Bronchial epithelial cell (primary cell): ENCODE measurements around the gene RIPOR2. TPM values are rescaled to one million over a fixed set of nuclear protein-coding genes. Genes with fewer than 3 reads are reported as not detected.

ENCODE experiments used
- DNase-seq: peaks from one replicate; pipeline ENCODE4 v3.0.0-alpha.2; 2010; ENCODE audit warnings: low read depth
- FAIRE-seq: peaks from 2 replicates; lab custom pipeline; 2011; peaks lifted over from hg19 to GRCh38; lab: Jason Lieb, UNC
- H3K27me3 ChIP-seq: 2 replicates; pipeline ENCODE4 v1.5.1; 2011; ENCODE audit warnings: low read length; ENCODE audit not compliant: control insufficient read depth, insufficient read depth
- H3K36me3 ChIP-seq: 2 replicates; pipeline ENCODE4 v1.5.1; 2011; ENCODE audit warnings: low read length; ENCODE audit not compliant: control insufficient read depth, insufficient read depth
- H3K4me3 ChIP-seq: 2 replicates; pipeline ENCODE4 v1.5.1; 2011; ENCODE audit warnings: mild to moderate bottlenecking, low read depth, low read length, control low read depth
- total RNA-seq: library from RNA; depleted of rRNA; stranded (reverse); fragments of >200 nt; gene quantifications from 2 replicates; pipeline ENCODE4 v1.2.1, GENCODE V29; 2014
- TF ChIP-seq, protein P1 (sequence below): IDR thresholded peaks from 2 replicates; pipeline ENCODE4 v1.5.1; 2011; ENCODE audit warnings: mild to moderate bottlenecking, moderate library complexity, low read length, control low read depth, inconsistent platforms; ENCODE audit not compliant: insufficient read depth, severe bottlenecking

RIPOR2 gene
- total RNA-seq, 1 donor from 2014 or later, result under 0.01 TPM

DNA sequence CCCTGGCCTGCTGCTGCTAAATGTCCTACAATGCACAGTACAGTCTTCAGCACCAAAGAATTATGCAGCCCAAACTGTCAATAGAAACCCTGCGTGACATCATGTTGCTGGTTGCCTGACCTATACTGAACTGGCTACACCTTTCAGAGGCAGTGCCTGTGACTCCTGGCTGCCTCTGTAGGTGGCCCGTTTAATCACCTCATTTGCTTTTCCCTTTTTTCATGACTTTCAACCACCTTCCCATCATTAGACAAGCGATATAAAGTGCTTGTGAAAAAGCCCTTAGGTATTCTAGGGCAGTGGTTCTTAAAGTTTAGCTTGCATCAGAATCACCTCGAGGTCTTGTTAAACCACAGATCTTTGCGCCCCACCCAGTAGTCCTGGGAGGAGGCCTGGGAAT lies 33.0 kb upstream of the RIPOR2 start:
- TF ChIP-seq, protein P1, sequence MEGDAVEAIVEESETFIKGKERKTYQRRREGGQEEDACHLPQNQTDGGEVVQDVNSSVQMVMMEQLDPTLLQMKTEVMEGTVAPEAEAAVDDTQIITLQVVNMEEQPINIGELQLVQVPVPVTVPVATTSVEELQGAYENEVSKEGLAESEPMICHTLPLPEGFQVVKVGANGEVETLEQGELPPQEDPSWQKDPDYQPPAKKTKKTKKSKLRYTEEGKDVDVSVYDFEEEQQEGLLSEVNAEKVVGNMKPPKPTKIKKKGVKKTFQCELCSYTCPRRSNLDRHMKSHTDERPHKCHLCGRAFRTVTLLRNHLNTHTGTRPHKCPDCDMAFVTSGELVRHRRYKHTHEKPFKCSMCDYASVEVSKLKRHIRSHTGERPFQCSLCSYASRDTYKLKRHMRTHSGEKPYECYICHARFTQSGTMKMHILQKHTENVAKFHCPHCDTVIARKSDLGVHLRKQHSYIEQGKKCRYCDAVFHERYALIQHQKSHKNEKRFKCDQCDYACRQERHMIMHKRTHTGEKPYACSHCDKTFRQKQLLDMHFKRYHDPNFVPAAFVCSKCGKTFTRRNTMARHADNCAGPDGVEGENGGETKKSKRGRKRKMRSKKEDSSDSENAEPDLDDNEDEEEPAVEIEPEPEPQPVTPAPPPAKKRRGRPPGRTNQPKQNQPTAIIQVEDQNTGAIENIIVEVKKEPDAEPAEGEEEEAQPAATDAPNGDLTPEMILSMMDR, result no peak
- Histone ChIP-seq H3K36me3 (no peaks in the 10 kb centered on the region), H3K4me3 (no peak overlapping the region), H3K27me3 (no peaks in the 10 kb centered on the region)
- DNase-seq, result no peak
- FAIRE-seq, result no peak

DNA sequence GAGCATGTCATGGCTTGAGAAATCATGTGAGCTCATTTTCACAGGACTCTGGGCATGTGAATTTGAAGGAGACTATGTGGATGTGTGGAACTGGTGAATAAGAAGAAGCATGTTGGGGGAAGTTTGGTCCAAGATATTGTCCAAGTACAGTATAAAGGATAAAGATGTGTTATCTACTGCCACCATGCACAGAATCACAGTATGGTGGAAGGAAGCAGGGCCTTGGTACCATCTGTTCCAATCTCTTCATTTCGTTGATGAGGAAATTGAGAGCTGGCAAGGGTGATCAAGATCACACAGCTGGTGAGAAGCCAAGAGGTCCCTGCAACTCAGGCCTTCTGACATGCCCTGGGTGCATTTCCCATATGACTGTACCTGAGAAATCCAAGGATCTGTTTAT lies 31.5 kb upstream of the RIPOR2 start:
- TF ChIP-seq, protein P1, result no peak
- FAIRE-seq (no peak), DNase-seq (peak; percentile 24)
- H3K4me3 ChIP-seq, result no peak overlapping the region
- no peaks in the 10 kb centered on the region for H3K36me3 ChIP-seq
- H3K27me3 ChIP-seq, result no peaks in the 10 kb centered on the region

DNA sequence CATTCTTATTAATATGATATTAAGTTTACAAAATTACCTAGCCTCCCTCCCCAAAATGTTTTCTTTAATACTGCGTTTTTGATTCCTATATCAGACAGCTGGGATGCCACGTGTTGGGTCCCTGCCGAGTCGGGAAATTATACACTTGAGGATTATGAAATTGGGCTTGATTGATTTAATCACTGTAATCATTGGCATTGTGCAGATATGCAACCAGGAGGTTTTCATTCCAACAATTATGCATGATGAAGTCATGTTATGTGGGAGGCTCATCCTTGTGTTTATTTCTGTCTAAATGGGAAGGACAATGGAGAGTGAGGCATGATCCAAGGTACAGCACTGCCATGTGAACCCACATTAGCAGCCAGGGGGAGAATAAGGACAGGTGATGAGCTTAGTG lies 30.6 kb upstream of the RIPOR2 start:
- TF ChIP-seq, protein P1, result no peak
- DNase-seq (no peak), FAIRE-seq (no peak)
- Histone ChIP-seq H3K4me3 (no peak overlapping the region), H3K36me3 (no peaks in the 10 kb centered on the region), H3K27me3 (no peaks in the 10 kb centered on the region)

DNA sequence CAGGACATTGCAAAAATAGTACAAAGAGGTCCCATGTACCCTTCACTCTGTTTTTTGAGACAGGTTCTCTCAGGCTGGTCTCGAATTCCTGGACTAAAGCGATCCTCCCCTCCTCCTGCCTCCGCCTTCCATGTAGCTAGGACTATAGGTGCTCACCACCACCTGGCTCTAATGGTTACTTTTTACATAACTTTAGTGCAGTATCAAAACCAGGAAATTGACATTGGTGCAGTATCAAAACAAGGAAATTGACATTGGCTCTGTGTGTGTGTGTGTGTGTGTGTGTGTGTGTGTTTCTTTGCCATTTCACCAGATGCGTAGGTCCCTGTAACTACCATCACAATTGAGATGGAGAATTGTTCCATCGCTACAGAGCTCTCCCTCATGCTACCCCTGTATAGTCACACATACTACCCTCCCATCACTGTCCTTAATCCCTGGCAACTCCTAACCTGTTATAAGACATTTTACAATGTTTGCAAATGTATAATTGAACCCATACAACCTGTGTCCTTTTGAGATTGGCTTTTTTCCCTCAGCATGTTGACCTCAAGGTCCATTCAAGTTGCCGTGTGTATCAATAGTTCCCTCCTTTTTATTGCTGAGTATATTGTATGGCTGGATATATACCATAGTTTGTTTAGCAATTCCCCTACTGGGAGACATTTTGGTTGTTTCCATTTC lies 28.3 kb upstream of the RIPOR2 start:
- no peaks in the 10 kb centered on the region for H3K27me3 ChIP-seq
- FAIRE-seq (no peak), DNase-seq (no peak)
- TF ChIP-seq, protein P1, result no peak
- no peak overlapping the region for H3K4me3 ChIP-seq
- H3K36me3 ChIP-seq, result no peaks in the 10 kb centered on the region

DNA sequence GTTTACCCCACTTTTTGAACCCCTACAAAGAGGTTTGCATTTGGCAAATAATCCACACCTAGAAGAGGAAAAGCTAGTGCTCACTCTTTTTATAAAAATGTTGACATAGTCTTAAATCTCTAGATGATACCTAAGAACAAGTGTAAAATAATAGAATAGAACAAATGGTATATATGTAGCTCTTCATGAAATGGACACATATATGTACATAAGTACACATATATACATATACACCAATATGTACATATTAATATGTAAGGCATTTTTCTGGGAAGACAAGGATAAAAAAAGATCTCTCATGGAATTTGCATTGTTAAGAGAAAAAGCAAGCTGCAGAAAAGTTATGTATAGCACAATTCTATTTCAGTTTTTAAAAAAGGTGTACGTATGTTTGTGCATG lies 27.6 kb upstream of the RIPOR2 start:
- FAIRE-seq (no peak), DNase-seq (no peak)
- Histone ChIP-seq H3K27me3 (no peaks in the 10 kb centered on the region), H3K4me3 (no peak overlapping the region), H3K36me3 (no peaks in the 10 kb centered on the region)
- TF ChIP-seq, protein P1, result no peak

DNA sequence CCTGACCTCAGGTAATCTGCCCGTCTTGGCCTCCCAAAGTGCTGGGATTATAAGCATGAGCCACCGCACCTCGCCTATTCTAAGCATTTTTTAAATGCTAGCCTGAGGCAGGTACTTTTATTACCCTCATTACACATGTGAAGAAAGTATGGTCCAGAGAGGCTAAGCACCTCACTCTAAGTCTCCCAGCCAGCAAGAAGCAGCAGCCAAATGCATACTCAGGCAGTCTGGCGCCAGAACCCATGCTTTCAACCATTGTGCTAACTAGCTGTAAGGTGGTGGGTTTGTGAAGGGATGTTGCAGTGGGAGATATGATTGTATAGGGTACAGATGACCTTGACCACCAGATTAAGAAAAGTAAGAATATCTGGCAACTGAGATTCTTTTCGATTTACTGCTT lies 26.1 kb upstream of the RIPOR2 start:
- FAIRE-seq (no peak), DNase-seq (no peak)
- TF ChIP-seq, protein P1, result no peak
- no peaks in the 10 kb centered on the region for H3K36me3 ChIP-seq
- H3K27me3 ChIP-seq, result no peaks in the 10 kb centered on the region
- H3K4me3 ChIP-seq, result no peak overlapping the region
